ENCODE data around the gene TSSK1B.
"Not testable (repeated sequence)": the region's sequence is repeated elsewhere in the genome, so short reads cannot be mapped to it uniquely, and the experiment has no call there.

TSSK1B gene, protein sequence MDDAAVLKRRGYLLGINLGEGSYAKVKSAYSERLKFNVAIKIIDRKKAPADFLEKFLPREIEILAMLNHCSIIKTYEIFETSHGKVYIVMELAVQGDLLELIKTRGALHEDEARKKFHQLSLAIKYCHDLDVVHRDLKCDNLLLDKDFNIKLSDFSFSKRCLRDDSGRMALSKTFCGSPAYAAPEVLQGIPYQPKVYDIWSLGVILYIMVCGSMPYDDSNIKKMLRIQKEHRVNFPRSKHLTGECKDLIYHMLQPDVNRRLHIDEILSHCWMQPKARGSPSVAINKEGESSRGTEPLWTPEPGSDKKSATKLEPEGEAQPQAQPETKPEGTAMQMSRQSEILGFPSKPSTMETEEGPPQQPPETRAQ

DNA sequence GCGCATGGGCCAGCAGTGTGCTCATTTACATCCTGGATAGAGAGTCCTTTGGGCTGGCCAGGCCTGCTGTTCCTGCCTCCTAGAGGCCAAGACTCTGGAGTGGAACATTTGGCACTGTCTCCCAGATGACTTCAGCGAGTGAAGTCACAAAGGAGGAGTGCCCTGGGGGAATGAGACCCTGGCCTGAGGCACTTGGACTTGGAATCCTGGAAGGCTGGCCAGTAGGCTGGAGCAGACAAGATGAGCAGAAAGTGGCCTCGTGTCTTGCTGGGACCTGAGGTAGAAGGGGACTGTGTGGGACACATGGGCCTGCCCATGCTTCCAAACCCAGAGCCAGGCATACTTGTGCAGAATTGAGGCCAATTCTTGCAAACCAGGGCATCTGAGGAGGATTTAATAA, at the start of gene TSSK1B:
TSSK1B (minus strand) TSS at position 101 of the 400 bp plus-strand sequence. CDS start 150 bp downstream, outside the sequence.
- TF ChIP-seq, protein P1, sequence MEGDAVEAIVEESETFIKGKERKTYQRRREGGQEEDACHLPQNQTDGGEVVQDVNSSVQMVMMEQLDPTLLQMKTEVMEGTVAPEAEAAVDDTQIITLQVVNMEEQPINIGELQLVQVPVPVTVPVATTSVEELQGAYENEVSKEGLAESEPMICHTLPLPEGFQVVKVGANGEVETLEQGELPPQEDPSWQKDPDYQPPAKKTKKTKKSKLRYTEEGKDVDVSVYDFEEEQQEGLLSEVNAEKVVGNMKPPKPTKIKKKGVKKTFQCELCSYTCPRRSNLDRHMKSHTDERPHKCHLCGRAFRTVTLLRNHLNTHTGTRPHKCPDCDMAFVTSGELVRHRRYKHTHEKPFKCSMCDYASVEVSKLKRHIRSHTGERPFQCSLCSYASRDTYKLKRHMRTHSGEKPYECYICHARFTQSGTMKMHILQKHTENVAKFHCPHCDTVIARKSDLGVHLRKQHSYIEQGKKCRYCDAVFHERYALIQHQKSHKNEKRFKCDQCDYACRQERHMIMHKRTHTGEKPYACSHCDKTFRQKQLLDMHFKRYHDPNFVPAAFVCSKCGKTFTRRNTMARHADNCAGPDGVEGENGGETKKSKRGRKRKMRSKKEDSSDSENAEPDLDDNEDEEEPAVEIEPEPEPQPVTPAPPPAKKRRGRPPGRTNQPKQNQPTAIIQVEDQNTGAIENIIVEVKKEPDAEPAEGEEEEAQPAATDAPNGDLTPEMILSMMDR (conservative IDR thresholded peaks at IDR 0.05; ENCODE audit: control insufficient read depth, insufficient read depth, low read depth, low read length), result no peak
- DNase-seq (ENCODE audit: low read depth), result no peak
- no peak within 1 kb of the TSS for H3K4me3 ChIP-seq (ENCODE audit: control insufficient read depth, low read depth, low read length)

GRCh38 chr5:113480243-113480642, 45.5 kb upstream of the TSSK1B start:
- no peak overlapping the region for H3K4me3 ChIP-seq (ENCODE audit: control insufficient read depth, low read depth, low read length)
- TF ChIP-seq, protein P1 (conservative IDR thresholded peaks at IDR 0.05; ENCODE audit: control insufficient read depth, insufficient read depth, low read depth, low read length), result no peak
- peak; percentile 3 for DNase-seq (ENCODE audit: low read depth)

DNA sequence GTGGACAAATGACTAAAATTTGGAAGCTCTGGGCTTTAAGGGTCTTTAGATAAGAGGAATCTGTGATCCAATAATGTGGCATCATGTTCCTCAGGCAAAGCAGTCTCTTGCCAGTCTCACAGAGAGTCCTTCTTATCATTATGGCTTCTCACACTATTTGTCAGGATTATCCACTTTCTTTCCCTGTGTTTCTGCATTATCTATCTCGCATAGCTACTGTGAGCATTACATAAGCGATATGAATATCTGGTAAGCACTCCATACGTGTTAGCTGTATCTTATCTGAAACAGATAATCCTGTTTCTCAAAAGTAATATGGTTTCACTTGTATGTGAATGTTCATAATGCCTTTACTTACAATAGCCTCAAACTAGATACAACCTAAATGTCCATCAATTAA, 43.9 kb upstream of the TSSK1B start:
- TF ChIP-seq, protein P1 (conservative IDR thresholded peaks at IDR 0.05; ENCODE audit: control insufficient read depth, insufficient read depth, low read depth, low read length), result no peak
- no peak for DNase-seq (ENCODE audit: low read depth)
- no peak overlapping the region for H3K4me3 ChIP-seq (ENCODE audit: control insufficient read depth, low read depth, low read length)

DNA sequence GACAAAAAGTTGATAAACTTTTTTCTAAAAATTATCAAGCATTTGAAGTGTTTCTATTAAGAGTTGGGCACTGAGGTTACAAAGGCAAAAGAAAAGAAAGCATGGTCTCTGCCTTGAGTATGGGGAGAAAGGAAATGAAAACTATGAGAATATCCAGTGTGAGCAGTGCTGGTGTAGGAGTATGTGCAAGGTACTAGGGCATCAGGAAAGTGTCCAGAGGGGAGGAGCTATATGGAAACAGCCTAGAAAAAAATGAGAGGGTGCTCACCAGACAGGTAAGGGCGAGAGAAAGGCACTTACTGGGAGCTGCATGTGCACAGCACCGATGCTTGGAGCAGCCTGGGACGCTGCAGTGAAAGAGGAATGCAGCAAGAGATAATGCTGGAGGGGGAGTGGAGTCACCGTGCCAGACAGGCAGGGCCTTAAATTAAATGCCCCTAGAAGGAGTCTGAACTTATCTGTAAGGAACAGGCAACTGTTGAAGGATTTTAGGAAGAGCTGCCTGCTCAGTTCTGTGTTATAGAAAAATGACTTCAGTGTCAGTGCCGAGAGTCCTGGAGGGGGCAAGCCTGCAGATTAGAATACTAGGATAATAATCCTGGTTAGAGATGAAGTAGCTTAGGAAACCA, 39.4 kb upstream of the TSSK1B start:
- DNase-seq (ENCODE audit: low read depth), result no peak
- H3K4me3 ChIP-seq (ENCODE audit: control insufficient read depth, low read depth, low read length), result no peak overlapping the region
- TF ChIP-seq, protein P1 (conservative IDR thresholded peaks at IDR 0.05; ENCODE audit: control insufficient read depth, insufficient read depth, low read depth, low read length), result no peak

- TF ChIP-seq, protein P1 (conservative IDR thresholded peaks at IDR 0.05; ENCODE audit: control insufficient read depth, insufficient read depth, low read depth, low read length), result no peak
- no peak overlapping the region for H3K4me3 ChIP-seq (ENCODE audit: control insufficient read depth, low read depth, low read length)
- no peak for DNase-seq (ENCODE audit: low read depth)
Measured at GRCh38 chr5:113463032-113463431, 28.2 kb upstream of the TSSK1B start.

GRCh38 chr5:113457106-113457505, 22.3 kb upstream of the TSSK1B start:
- not testable (repeated sequence) for H3K4me3 ChIP-seq (ENCODE audit: control insufficient read depth, low read depth, low read length); DNase-seq (ENCODE audit: low read depth)

DNA sequence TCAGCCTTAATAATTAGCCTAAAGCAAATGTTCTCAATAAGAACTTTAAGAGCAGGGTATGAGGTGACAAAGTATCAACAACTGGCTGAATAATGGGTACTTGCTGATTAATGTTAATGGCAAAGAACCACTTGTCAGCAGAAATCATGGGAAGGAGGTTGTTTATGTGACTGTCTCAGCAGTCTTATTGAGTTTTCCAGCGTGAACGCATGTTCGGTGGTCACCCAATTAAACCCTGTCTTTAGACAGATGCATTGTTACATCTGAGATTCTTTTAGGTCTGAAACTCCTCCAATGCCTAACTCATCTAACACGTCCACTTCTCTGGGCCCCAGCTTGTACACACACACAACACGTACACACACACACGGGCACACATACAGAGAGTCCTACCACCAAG, 18.2 kb upstream of the TSSK1B start:
- DNase-seq (ENCODE audit: low read depth), result no peak
- TF ChIP-seq, protein P1 (conservative IDR thresholded peaks at IDR 0.05; ENCODE audit: control insufficient read depth, insufficient read depth, low read depth, low read length), result no peak
- H3K4me3 ChIP-seq (ENCODE audit: control insufficient read depth, low read depth, low read length), result no peak overlapping the region

All from fibroblast of mammary gland (primary cell).